Neural progenitor cell (in vitro differentiated cells): ENCODE data around the gene OBI1. TPM values are rescaled to one million over a fixed set of nuclear protein-coding genes. Genes with fewer than 3 reads are reported as not detected.

Experiments used
- DNase-seq: peaks from one replicate; pipeline ENCODE4 v3.0.0-alpha.2; 2016; ENCODE audit warnings: low spot score
- H2AFZ ChIP-seq: fragments of 200-600 bp; sonication (generic); replicated peaks from 2 replicates; pipeline ENCODE4 v1.6.1; 2016; ENCODE audit warnings: antibody characterized with exemption
- H3F3A ChIP-seq: fragments of 200-600 bp; sonication (generic); 2 replicates; pipeline ENCODE4 v1.6.1; 2016; ENCODE audit warnings: antibody characterized with exemption, low read depth
- H3K27ac ChIP-seq: fragments of 200-600 bp; sonication (generic); 2 replicates; pipeline ENCODE4 v1.5.1; 2016; ENCODE audit warnings: mild to moderate bottlenecking
- H3K27me3 ChIP-seq: fragments of 200-600 bp; sonication (generic); 2 replicates; pipeline ENCODE4 v1.6.1; 2016; ENCODE audit warnings: mild to moderate bottlenecking, moderate library complexity
- H3K36me3 ChIP-seq: fragments of 200-600 bp; sonication (generic); 2 replicates; pipeline ENCODE4 v1.5.1; 2016
- H3K4me1 ChIP-seq: fragments of 200-600 bp; sonication (generic); 2 replicates; pipeline ENCODE4 v1.6.1; 2016; ENCODE audit warnings: mixed run types
- H3K4me2 ChIP-seq: fragments of 200-600 bp; sonication (generic); 2 replicates; pipeline ENCODE4 v1.6.1; 2016
- H3K4me3 ChIP-seq: fragments of 200-600 bp; sonication (generic); 2 replicates; pipeline ENCODE4 v1.5.1; 2016
- H3K79me2 ChIP-seq: fragments of 200-600 bp; sonication (generic); 2 replicates; pipeline ENCODE4 v1.6.1; 2016; ENCODE audit warnings: low read depth
- H3K9ac ChIP-seq: fragments of 200-600 bp; sonication (generic); 2 replicates; pipeline ENCODE4 v1.6.1; 2016
- H3K9me3 ChIP-seq: fragments of 200-600 bp; sonication (generic); 2 replicates; pipeline ENCODE4 v1.5.1; 2016; ENCODE audit warnings: low read depth
- H4K20me1 ChIP-seq: fragments of 200-600 bp; sonication (generic); 2 replicates; pipeline ENCODE4 v1.6.1; 2016; ENCODE audit warnings: low read depth
- H3K27ac Mint-ChIP-seq: 3 replicates; pipeline ENCODE4 v1.8.0; 2021; ENCODE audit warnings: mixed read lengths
- H3K27me3 Mint-ChIP-seq: 2 replicates; pipeline ENCODE4 v1.8.0; 2022; ENCODE audit warnings: low read depth, mild to moderate bottlenecking, inconsistent platforms, moderate library complexity, mixed read lengths; ENCODE audit not compliant: insufficient read depth
- H3K36me3 Mint-ChIP-seq: 3 replicates; pipeline ENCODE4 v1.8.0; 2021; ENCODE audit warnings: mixed read lengths
- H3K4me1 Mint-ChIP-seq: 3 replicates; pipeline ENCODE4 v1.8.0; 2021; ENCODE audit warnings: mixed read lengths
- H3K4me3 Mint-ChIP-seq: 3 replicates; pipeline ENCODE4 v1.8.0; 2021; ENCODE audit warnings: mild to moderate bottlenecking, moderate library complexity, mixed read lengths
- H3K9me3 Mint-ChIP-seq: 3 replicates; pipeline ENCODE4 v1.8.0; 2020; ENCODE audit warnings: mixed read lengths
- EZH2 ChIP-seq: fragments of 200-600 bp; sonication (generic); IDR thresholded peaks from 2 replicates; pipeline ENCODE4 v1.6.1; 2017; ENCODE audit warnings: antibody characterized with exemption, mild to moderate bottlenecking, moderate library complexity
- EZH2phosphoT487 ChIP-seq: fragments of 200-600 bp; sonication (generic); IDR thresholded peaks from 2 replicates; pipeline ENCODE4 v1.6.1; 2017; ENCODE audit warnings: antibody characterized with exemption
- total RNA-seq: library from RNA; depleted of rRNA; stranded (reverse); fragments of >200 nt; gene quantifications from 2 replicates; pipeline ENCODE4 v1.2.3, GENCODE V29; 2015; ENCODE audit warnings: low replicate concordance
- TF ChIP-seq, protein P1 (sequence below): fragments of 200-600 bp; sonication (generic); IDR thresholded peaks from 2 replicates; pipeline ENCODE4 v1.5.1; 2017; ENCODE audit warnings: antibody characterized with exemption, mild to moderate bottlenecking

Gene OBI1
- total RNA-seq, 1 donor from 2014 or later = 36.9 TPM

- H3K36me3 ChIP-seq = no peaks in the 10 kb centered on the region
- no peaks in the 10 kb centered on the region for H3K36me3 Mint-ChIP-seq
- no peaks in the 10 kb centered on the region for H3K79me2 ChIP-seq
- TF ChIP-seq EZH2phosphoT487 (peak; percentile 33), EZH2 (no peak)
- peaks cover 82% of the 10 kb centered on the region for H3K27me3 Mint-ChIP-seq
- H3K4me2 ChIP-seq = no peak overlapping the region
- H3K4me3 Mint-ChIP-seq = no peak overlapping the region
- peaks cover 44% of the 10 kb centered on the region for H3F3A ChIP-seq
- no peaks in the 10 kb centered on the region for H3K9me3 ChIP-seq
- no peak overlapping the region for H3K4me3 ChIP-seq
- H3K9ac ChIP-seq = no peak overlapping the region
- no peak overlapping the region for H3K27ac ChIP-seq
- peaks cover 7% of the 10 kb centered on the region for H3K9me3 Mint-ChIP-seq
- H2AFZ ChIP-seq = no peak overlapping the region
- DNase-seq = peak; percentile 8
- H3K27ac Mint-ChIP-seq = no peak overlapping the region
- peaks cover 88% of the 10 kb centered on the region for H4K20me1 ChIP-seq
- peaks cover 35% of the 10 kb centered on the region for H3K4me1 Mint-ChIP-seq
- peaks cover 27% of the 10 kb centered on the region for H3K4me1 ChIP-seq
- H3K27me3 ChIP-seq = peaks cover 98% of the 10 kb centered on the region
These were observed 59.9 kb downstream of the OBI1 start for GRCh38 chr13:78598966-78599644.

GRCh38 chr13:78598116-78598781 is 60.7 kb downstream of the OBI1 start:
- Mint-ChIP-seq H3K27me3 (peaks cover 80% of the 10 kb centered on the region), H3K9me3 (peaks cover 7% of the 10 kb centered on the region), H3K4me3 (no peak overlapping the region), H3K27ac (no peak overlapping the region), H3K4me1 (peaks cover 33% of the 10 kb centered on the region), H3K36me3 (no peaks in the 10 kb centered on the region)
- Histone ChIP-seq H3F3A (peaks cover 48% of the 10 kb centered on the region), H3K79me2 (no peaks in the 10 kb centered on the region), H3K27ac (no peak overlapping the region), H4K20me1 (peaks cover 89% of the 10 kb centered on the region), H3K4me3 (no peak overlapping the region), H3K4me1 (peaks cover 30% of the 10 kb centered on the region), H3K36me3 (no peaks in the 10 kb centered on the region), H2AFZ (no peak overlapping the region), H3K9ac (no peak overlapping the region), H3K9me3 (no peaks in the 10 kb centered on the region), H3K27me3 (peaks cover 98% of the 10 kb centered on the region), H3K4me2 (no peak overlapping the region)
- TF ChIP-seq, protein P1, sequence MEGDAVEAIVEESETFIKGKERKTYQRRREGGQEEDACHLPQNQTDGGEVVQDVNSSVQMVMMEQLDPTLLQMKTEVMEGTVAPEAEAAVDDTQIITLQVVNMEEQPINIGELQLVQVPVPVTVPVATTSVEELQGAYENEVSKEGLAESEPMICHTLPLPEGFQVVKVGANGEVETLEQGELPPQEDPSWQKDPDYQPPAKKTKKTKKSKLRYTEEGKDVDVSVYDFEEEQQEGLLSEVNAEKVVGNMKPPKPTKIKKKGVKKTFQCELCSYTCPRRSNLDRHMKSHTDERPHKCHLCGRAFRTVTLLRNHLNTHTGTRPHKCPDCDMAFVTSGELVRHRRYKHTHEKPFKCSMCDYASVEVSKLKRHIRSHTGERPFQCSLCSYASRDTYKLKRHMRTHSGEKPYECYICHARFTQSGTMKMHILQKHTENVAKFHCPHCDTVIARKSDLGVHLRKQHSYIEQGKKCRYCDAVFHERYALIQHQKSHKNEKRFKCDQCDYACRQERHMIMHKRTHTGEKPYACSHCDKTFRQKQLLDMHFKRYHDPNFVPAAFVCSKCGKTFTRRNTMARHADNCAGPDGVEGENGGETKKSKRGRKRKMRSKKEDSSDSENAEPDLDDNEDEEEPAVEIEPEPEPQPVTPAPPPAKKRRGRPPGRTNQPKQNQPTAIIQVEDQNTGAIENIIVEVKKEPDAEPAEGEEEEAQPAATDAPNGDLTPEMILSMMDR = no peak
- TF ChIP-seq EZH2 (no peak), EZH2phosphoT487 (no peak)
- DNase-seq = peak; percentile 5

- peaks cover 45% of the 10 kb centered on the region for H3F3A ChIP-seq
- no peak overlapping the region for H2AFZ ChIP-seq
- H3K4me2 ChIP-seq = no peak overlapping the region
- no peaks in the 10 kb centered on the region for H3K79me2 ChIP-seq
- Mint-ChIP-seq H3K27ac (no peak overlapping the region), H3K4me3 (no peak overlapping the region), H3K4me1 (peaks cover 32% of the 10 kb centered on the region), H3K9me3 (peaks cover 5% of the 10 kb centered on the region), H3K36me3 (no peaks in the 10 kb centered on the region), H3K27me3 (peaks cover 81% of the 10 kb centered on the region)
- no peak overlapping the region for H3K27ac ChIP-seq
- DNase-seq = peak; percentile 7
- H3K36me3 ChIP-seq = no peaks in the 10 kb centered on the region
- peaks cover 91% of the 10 kb centered on the region for H4K20me1 ChIP-seq
- H3K9ac ChIP-seq = no peak overlapping the region
- no peaks in the 10 kb centered on the region for H3K9me3 ChIP-seq
- TF ChIP-seq EZH2phosphoT487 = no peak
- TF ChIP-seq, protein P1 = no peak
- no peak for TF ChIP-seq EZH2
- peaks cover 24% of the 10 kb centered on the region for H3K4me1 ChIP-seq
- H3K4me3 ChIP-seq = no peak overlapping the region
- H3K27me3 ChIP-seq = peaks cover 98% of the 10 kb centered on the region
These were observed 61.4 kb downstream of the OBI1 start for GRCh38 chr13:78597602-78597932.
